GM18507 (cell line): Measurements from ENCODE around the gene SEC11C.

Experiments used
- DNase-seq: peaks from one replicate; pipeline ENCODE4 v3.0.0; 2011; ENCODE audit warnings: low read depth; ENCODE audit not compliant: insufficient read length; ENCODE audit errors: extremely low spot score
- FAIRE-seq: peaks from 2 replicates; lab custom pipeline; 2011; peaks lifted over from hg19 to GRCh38; lab: Jason Lieb, UNC

SEC11C gene

GRCh38 chr18:59139615-59140301 lies at the start of gene SEC11C:
Gene SEC11C, plus strand, starts transcription at chr18:59139884. Its CDS starts 65 bp downstream, at chr18:59139949.
- FAIRE-seq (peak; percentile 98), DNase-seq (peak; percentile 86)

DNA sequence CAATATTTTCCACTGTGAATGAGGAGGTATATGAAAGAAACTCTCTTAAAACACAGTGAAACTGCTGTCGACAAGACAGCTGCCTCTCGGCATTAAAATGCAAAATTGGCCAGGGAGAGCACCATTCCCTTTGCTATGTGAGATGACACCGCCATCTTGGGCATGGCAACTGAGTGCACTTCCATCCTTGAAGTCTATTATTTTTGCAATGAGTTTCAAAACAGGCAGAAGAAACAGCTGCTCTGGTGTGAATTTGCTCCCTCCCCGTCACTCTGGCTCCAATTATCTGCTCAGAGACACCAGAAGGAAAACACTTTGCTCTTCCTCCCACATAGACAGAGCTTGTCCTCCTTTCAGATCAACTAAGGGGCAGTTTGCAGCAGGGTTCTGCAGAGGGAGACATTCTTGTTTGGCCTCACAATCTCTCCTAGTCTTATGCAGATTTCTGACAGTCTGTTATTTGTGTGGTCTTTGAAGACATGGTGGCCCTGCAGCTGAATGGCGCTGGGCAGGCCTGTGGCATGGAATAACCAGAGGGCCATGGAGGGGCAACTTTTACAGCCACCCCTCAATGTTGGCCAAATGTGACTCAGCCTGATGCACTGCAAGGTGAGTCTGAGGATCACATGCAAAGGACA lies 48.6 kb upstream of the SEC11C start:
- FAIRE-seq (no peak), DNase-seq (no peak)

DNA sequence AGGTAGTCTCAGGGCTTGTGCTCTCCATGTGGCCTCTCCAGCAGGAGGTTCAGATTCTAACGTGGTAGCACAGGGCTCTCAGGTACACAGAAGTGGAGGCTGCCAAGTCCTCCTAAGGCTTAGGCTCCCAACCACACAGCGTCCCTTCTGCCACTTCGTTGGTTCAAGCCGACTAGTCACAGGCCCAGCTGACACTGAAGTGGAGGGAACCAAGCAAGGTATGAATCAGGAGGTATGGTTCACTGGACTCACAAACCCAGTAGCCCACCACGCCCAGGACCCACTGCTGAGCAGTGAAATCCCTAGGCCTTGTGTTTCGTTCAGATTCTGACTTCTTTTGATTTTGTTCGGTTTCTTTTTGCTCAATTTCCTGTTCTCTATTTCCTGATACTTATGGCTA lies 46.0 kb upstream of the SEC11C start:
- FAIRE-seq, result no peak
- DNase-seq, result no peak

DNA sequence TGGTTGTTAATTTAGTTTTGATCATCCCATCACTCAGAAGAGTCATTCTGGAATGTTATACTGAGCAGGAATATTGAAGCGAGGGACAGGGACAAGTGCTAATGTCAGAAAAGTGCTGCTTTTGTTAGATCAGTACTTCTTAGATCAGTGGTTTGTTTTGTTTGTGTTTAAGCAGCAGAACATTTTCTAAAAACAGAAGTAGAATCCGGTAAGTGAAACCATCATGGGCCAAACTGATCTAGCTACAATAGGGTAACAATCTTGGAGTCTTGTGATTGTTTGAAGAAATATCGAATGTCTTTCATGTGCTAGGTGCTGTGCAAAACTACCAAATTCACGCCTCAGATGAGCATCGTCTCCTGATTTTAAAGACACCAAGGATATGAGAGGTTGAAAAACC lies 45.1 kb upstream of the SEC11C start:
- FAIRE-seq (peak; percentile 65), DNase-seq (no peak)

GRCh38 chr18:59096098-59096789 lies 43.4 kb upstream of the SEC11C start:
- DNase-seq (no peak), FAIRE-seq (no peak)

- DNase-seq (no peak), FAIRE-seq (no peak)
These were observed 37.8 kb upstream of the SEC11C start for GRCh38 chr18:59101830-59102414.

GRCh38 chr18:59109375-59109774 lies 30.3 kb upstream of the SEC11C start:
- FAIRE-seq, result no peak
- no peak for DNase-seq

GRCh38 chr18:59114160-59114559 lies 25.5 kb upstream of the SEC11C start:
- FAIRE-seq (no peak), DNase-seq (no peak)

- FAIRE-seq, result no peak
- no peak for DNase-seq
These were observed 15.9 kb upstream of the SEC11C start for GRCh38 chr18:59123588-59124369.

DNA sequence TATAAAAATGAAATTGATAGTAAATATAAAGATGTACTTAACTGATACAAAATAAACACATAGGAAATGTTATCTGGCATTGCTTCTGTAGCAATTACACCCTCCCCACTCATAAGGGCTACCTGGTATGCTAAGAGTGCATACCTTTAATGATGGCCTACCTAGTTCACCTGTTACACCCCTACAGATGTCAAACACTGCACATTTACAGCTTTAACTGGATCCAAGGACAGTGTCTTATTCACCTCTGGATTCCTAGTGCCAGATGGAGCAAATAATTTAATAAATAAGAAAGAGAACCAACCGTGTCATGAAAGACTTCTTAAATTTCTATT lies 15.3 kb upstream of the SEC11C start:
- no peak for DNase-seq
- FAIRE-seq, result no peak

GRCh38 chr18:59127047-59127446 lies 12.6 kb upstream of the SEC11C start:
- FAIRE-seq (no peak), DNase-seq (no peak)

GRCh38 chr18:59129951-59130703 lies 9.6 kb upstream of the SEC11C start:
- no peak for DNase-seq
- FAIRE-seq, result no peak

GRCh38 chr18:59132810-59133465 lies 6.7 kb upstream of the SEC11C start:
- no peak for DNase-seq
- FAIRE-seq, result no peak

- peak; percentile 94 for DNase-seq
- FAIRE-seq, result no peak
These were observed 431 bp upstream of the SEC11C start for GRCh38 chr18:59139291-59139614.

DNA sequence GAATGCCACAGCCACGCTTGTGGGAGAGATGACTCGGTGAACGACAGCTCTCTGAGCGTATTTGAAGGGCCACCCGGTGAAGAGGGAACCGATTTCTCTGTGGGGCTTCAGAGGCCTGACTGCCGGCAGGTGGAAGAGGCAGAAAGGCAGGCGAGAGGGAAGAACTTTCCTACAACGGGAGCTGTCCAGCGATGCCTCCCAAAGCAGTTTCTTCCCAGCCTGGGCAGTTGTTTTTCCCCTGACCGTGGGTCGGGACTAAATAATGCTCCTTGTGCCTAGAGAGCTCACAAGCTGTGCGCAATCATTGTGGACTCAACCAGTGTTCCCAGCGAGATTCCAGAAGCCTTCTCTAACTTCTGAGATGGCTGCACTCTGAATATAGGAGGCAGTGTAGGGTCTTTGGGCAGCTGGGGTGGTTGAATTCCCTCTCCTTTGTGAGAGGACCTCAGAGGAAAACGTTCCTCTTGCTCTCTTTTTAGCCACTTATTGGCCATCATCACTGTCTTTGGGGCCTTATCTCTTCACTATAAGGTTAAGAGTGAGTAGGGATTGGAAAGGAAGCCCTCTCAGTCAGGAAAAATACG lies 710 bp downstream of the SEC11C start:
- FAIRE-seq, result peak; percentile 71
- DNase-seq, result no peak

DNA sequence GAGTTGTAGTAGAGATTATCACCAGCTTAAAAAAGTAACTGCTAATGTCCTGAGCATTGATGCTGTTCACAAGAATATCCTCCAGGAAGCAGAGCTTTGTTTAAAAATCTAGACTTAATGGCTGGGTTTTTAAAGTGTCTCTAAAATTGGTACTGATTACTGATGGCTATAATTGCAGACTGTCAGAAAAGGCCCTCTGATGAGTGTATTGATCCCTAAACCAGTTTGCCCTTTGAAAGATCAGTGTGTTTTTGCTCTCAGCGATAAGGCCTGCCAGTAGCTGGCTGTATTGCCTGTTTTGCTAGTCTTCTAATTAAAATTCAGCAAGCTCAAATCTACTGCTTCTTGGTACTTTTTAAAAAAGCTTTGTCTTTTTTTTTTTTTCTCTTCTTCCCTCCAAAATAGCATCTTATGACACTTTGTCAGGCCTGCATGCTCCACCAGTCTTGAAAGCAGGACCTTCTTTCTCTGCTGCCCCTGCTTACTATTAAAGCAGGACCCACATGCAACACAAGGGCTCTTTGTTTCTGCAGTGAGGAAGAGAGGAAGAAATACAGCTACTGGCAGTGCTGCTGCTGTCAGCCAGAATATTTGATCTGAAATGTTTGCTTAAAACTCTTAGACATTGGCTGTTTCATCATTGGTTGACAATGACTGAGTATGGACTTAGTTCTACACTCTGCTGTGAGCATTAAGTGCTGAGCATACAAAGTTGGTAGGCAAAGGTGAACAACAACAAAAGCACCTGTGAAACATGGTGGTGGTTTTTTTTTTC lies 1.8 kb downstream of the SEC11C start:
- no peak for DNase-seq
- FAIRE-seq, result peak; percentile 79

- DNase-seq (no peak), FAIRE-seq (peak; percentile 65)
These were observed 2.6 kb downstream of the SEC11C start for GRCh38 chr18:59142274-59142673.
